ENCODE data around the gene BASP1.
"Not testable (repeated sequence)": the region's sequence is repeated elsewhere in the genome, so short reads cannot be mapped to it uniquely, and the experiment has no call there.

Gene BASP1

DNA sequence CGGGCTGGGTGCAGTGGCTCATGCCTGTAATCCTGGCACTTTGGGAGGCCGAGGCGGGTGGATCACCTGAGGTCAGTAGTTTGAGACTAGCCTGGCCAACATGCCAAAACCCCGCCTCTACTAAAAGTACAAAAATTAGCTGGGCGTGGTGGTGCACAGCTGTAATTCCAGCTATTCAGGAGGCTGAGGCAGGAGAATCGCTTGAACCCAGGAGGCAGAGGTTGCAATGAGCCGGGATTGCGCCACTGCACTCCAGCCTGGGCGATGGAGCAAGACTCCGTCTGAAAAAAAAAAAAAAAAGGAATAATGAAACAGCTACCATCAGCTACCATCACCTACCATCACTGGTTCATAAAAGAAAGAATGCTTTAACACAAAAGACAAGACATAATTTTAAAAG lies 25.9 kb upstream of the BASP1 start:
- ATAC-seq: not testable (repeated sequence)

DNA sequence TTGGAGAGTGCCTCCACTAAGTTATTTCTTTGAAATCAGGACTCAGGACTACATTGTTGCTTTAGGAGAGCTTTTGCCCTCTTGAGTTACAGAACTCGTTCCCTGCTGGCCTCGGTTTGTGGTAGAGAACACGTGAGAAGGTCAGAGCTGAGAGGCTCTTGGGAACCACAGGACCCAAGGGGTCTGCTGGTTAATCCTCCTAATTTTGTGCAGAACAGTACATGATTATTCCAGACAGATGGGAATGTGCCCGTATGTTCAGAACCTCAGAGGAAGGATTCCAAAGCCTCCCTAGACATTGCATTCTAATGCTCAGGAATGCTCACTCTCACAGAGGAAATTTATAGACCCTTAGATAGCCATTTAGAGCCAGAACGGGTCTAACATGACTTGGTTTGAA lies 25.2 kb upstream of the BASP1 start:
- no peak for ATAC-seq

DNA sequence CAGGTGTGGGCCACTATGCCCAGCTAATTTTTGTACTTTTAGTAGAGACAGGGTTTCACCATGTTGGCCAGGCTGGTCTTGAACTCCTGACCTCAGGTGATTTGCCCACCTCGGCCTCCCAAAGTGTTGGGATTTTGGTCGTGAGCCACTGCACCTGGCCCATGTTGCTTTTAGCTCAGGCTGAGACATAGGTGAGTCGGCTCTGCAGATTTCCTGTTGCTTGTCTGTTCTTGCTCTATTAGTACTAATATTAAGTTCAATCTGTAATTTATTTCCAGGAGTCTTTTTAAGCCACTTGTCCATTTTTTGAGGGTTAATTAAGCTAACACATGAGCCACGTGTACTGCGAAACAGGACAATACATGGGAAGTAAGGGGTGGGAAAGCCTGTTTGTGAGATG lies 21.4 kb upstream of the BASP1 start:
- ATAC-seq: no peak

DNA sequence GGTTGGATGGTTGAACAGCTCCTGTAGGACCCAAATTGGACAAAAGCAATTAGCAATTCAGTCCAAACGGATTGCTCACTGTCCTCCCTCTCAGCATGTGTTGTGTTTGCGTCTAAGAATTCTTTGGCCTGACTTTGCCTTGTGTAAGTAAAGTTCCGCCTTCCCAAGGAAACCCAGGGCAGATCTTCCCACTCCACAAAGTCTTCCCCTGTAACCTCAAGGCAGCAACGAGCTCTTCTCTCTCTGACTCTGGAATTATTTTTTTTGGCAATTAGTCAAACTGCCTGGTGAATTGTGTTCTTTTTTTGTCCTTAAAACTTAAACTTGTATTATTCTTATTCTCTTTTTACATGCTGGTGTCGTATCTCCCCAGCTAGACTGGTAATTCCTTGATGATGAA lies 20.7 kb upstream of the BASP1 start:
- no peak for ATAC-seq

- peak in 1 of 2 donors; percentile 33 for ATAC-seq
These were observed 13.9 kb upstream of the BASP1 start for GRCh38 chr5:17203329-17204132.

DNA sequence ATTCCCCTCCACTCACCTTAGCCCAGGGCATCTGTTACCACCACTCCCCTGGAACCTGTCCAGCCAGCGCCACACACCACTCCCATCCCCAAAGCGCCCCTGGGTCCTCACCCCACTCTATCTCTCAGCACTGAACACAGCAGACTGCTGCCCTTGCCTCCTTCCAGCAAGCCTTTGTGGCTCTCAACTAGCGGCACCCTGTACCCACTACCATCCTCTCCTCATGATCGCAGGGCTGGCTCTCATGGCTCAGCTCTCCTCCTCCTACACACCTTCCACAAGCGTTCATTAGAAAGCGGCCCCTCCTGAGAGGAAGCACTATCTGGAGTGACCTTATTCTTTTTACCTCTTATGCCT lies 13.3 kb upstream of the BASP1 start:
- ATAC-seq: no peak

GRCh38 chr5:17206021-17206420 lies 11.4 kb upstream of the BASP1 start:
- ATAC-seq: no peak

- no peak for ATAC-seq
These were observed 5.2 kb upstream of the BASP1 start for GRCh38 chr5:17212191-17212590.

DNA sequence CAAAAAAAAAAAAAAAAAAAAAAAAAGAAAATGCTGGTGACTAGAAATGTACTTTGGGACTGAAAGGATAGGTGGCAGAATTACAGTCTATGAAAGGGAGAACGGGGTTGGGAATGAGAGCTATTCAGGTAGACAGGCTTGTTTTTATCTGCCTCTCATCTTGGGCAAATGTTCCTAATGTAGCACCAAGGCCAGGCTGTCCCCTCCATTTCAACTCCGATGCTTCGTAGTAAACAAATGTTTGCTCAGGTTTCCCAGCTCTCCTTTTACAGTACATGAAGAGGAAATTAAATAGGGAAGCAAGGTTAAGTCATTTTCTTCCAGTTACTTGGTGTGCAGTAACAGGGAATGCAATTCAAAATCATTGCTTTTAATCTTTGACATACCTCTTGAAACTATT lies 4.4 kb upstream of the BASP1 start:
- no peak for ATAC-seq

DNA sequence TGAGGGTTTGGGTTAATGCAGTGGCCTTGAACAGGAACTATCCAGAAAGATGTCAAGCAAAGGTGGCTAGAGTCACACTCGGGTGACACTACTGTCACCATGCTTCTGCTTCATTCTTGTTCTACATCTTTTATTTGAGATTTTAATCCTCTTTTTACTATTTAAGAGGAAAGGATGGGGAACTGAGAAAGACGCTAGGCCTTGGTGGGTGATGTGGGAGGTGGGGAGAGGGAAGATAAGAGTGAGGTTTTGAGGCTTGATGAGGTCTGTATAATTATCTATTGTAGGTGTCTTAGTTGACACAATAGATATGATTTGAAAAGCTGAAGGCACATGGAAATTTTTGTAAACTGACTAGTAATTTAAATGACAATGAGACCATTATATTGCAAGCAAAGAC lies 3.5 kb upstream of the BASP1 start:
- no peak for ATAC-seq

DNA sequence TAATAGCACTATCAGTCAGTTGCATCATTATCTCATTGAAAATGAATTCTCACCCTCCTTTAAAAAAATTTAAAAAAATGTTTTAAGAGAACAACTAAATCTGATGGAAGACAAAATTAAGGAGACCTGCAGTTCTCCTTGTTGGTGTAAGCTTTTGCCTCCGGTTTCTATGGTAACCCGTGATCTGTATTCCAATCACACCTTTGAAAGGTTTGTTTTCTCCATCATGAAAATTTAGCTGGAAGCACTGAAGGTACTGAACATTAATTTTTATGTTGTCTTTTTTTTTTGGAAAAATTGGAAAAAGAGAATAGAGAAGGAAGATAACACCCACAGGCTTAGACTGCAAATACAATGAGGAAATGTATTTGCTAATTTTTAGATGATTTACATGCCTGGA lies 2.5 kb upstream of the BASP1 start:
- no peak for ATAC-seq

GRCh38 chr5:17215361-17215760 lies 2.1 kb upstream of the BASP1 start:
- ATAC-seq: no peak

DNA sequence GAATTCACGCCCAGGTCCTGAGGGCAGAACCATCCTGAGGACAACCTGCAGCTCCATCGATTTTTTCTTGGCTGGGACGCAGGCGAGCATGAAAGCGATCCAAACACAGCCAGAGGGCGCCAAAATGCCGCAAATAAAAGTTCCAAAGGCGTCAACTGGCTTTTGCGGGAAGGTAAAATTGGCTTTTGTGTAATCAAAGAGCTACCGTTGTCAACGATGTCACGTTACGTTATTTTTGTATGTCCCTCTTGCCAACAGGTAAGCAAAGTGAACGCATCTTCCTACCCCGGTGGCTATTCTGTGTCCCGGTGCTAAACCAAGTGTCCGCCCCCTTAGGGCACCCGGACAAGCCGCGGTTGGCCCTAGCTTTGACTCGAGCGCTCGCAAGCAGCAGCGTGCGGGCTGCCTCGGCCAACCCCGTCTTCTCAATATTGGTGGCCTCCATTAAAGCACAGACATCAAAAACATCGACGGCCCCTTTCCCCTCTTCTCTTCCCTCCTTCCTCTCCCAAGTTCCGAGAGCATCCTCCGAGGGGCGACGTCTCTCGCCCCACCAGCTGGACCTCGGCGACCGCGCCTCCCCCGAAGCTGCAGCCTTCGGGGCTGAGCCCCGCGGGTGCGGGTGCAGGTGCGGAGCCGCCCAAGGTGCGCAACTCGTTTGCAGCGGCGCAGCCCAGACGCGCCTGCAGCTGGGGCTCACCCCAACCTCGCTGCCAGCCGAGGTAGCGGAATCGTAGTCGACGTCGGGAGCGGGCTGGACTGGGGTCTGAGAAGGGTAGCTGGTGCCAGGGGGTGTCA lies 1.1 kb upstream of the BASP1 start:
- peak; percentile 33 to 34 for ATAC-seq

- no peak for ATAC-seq
These were observed 398 bp upstream of the BASP1 start for GRCh38 chr5:17216974-17217492.

DNA sequence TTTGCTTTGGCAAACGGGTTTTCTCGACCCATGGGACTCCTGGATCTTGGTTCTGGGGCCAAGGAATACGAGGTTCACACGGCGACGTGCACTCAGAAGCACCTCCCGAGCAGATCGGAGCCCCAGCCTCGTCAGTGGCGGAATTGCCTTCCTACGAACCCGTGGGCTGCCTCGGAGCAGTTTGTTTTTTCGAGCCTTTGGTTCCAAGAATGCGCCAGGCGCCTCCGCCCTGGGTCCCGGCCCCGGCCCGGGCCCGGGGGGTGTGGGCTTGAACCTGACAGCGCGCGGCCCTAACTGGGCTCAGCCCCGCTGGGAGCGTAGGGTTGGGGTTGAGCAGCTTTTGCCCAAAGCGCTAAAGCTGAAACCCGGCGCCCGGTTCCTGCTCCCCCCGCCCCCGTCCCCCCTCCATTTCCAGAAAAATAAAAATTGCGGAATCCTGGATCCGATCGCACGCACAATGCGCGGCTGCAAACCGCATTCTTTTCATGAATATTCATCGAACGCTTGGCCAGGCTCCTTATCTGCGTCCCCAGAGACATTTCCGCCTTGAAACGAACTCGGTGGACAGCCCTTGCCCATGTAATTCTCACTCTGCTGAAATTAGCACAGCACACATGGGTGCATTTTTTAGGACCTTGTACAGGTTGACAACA lies 1.0 kb downstream of the BASP1 start:
- no peak for ATAC-seq

GRCh38 chr5:17219006-17219422 lies 1.6 kb downstream of the BASP1 start:
- no peak for ATAC-seq

DNA sequence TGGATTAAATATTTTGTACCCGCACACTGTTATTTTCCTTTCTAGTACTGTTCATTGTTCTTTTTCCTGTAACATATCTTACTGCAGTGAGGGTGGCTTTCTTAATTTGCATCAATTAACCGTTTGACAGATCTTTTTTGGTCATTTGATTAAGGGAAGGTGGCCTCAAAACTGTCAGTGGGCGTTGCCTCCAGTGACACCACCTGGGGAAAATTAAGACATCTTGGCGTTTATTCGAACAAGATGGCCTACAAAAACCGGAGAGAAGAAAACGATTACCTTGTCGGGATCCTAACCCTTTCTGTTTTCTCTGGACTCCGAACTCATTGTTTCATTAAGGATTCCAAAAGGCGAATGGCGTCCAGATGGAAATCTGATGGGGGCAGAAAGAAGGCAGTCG lies 2.0 kb downstream of the BASP1 start:
- ATAC-seq: no peak

GRCh38 chr5:17219992-17220391 lies 2.6 kb downstream of the BASP1 start:
- no peak for ATAC-seq

DNA sequence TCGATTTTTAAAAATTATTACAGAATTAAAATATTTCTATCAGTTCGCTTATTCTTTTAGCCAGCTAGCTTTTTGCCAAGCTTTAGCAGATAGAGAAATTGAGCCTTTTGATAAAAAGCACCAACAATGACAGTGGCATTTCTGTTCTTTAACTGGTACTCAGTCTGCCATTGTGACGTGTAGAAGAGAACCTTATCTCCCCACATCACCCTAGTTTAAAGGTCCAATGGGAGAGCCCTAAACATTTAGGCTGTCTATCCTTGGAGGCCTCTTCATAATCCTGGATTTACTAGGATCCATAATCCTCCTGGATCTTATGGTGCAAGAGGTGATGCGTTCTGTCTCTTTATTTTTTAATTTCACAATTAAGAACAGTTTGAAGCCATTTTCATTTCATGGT lies 3.0 kb downstream of the BASP1 start:
- ATAC-seq: no peak

DNA sequence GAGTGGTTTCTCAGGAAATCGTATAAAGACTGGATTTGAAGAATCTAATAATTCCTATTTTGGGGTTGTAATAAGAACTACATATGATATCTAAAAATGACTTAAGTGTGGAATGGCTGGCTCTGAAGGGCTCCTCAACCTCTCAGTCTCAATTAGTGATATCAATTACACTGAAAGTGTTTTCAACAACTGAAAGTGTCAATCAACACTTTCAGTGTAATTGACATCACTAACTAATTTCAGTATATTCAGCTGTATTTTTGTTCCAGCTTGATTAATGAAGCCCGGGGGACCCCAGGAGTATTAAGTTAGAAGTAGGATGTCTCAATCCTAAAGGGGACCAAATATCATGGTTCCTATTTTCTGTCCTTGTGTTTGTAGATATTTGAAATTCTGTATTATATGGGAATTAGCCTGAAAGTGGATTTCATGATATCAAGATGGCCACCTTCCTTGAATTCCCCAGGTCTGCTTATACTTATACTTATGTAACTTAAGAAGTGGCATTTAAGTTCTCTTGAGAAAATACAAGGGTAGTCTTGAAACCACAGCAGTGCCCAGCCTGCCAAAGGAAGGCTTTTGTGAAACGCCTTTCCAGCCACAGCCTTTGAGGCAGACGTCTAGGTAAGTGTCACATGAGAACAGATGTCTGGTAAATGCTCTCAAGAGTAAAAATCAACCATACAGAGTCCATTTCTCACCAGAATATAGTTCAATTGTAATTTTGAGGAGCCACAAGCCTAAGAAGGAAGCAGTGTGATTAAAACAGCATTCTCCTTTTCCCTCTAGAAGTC lies 4.6 kb downstream of the BASP1 start:
- ATAC-seq: no peak

DNA sequence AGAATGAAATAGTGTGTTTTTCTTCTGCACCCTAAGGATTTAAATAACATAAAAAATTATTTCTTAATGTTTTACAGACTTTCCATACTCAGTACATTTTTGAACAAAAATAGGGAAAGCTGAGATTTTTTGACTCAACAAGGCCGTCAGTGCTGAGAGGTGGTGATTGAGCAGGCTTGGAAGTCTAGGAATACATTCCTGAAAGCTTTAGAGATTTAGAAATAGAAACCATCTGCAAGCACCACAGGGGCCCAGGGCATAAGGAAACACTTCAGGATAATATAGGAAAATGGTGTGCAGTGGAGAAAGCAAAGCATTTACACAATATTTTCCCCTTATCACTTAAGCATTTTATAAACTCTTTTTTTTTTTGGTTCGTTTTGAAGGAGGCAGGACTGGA lies 5.2 kb downstream of the BASP1 start:
- ATAC-seq: no peak

GRCh38 chr5:17223367-17224185 lies 6.1 kb downstream of the BASP1 start:
- no peak for ATAC-seq
